PC-9 (cell line): ENCODE data around the gene TAPBP.

ENCODE experiments used
- CTCF ChIP-seq: fragments of 200-600 bp; sonication (generic); conservative IDR thresholded peaks from 2 replicates; pipeline ENCODE4 v1.6.1; 2017; ENCODE audit warnings: mixed run types, antibody characterized with exemption, mild to moderate bottlenecking, moderate library complexity
- EZH2 ChIP-seq: fragments of 200-600 bp; sonication (generic); IDR thresholded peaks from 2 replicates; pipeline ENCODE4 v1.8.0; 2017; ENCODE audit warnings: antibody characterized with exemption, low read depth

- TF ChIP-seq CTCF, result no peak
- no peak for TF ChIP-seq EZH2
Measured at GRCh38 chr6:33276581-33276863, 37.4 kb downstream of the TAPBP start.
